Activated naive CD4-positive, alpha-beta T cell treated with anti-CD3 and anti-CD28 coated beads for 36 hours (primary cell): ENCODE data around the gene MAP4K3. TPM values are rescaled to one million over a fixed set of nuclear protein-coding genes. Genes with fewer than 3 reads are reported as not detected.
"Not testable (repeated sequence)": the region's sequence is repeated elsewhere in the genome, so short reads cannot be mapped to it uniquely, and the experiment has no call there.

Experiments used
- CTCF ChIA-PET: fragments of 350-600 bp; sonication (Branson Sonifier 250); formaldehyde crosslinking; loops from one replicate; lab custom pipeline; 2021; ENCODE audit warnings: antibody characterized with exemption; lab: Charles Lee
- DNase-seq: peaks from one replicate; pipeline ENCODE4 v3.0.0-alpha.2; 2020
- H3K27ac Mint-ChIP-seq: one replicate; pipeline ENCODE4 v1.8.0; 2021; ENCODE audit warnings: mild to moderate bottlenecking, mixed read lengths
- H3K27me3 Mint-ChIP-seq: one replicate; pipeline ENCODE4 v1.8.0; 2021; ENCODE audit warnings: low read depth, mixed read lengths
- H3K36me3 Mint-ChIP-seq: one replicate; pipeline ENCODE4 v1.8.0; 2021; ENCODE audit warnings: low read depth, mixed read lengths
- H3K4me1 Mint-ChIP-seq: one replicate; pipeline ENCODE4 v1.8.0; 2021; ENCODE audit warnings: low read depth, mixed read lengths
- H3K4me3 Mint-ChIP-seq: one replicate; pipeline ENCODE4 v1.8.0; 2021; ENCODE audit warnings: mild to moderate bottlenecking, moderate library complexity, mixed read lengths
- H3K9me3 Mint-ChIP-seq: one replicate; pipeline ENCODE4 v1.8.0; 2021; ENCODE audit warnings: mixed read lengths
- intact Hi-C: fragments of 100-400 bp; cut with micrococcal nuclease; formaldehyde crosslinking; loops from one replicate; pipeline ENCODE4 v1.15.1; 2023
- total RNA-seq, 2 experiments: library from RNA; stranded (reverse); gene quantifications; one replicate each; pipeline ENCODE4 v1.2.3, GENCODE V29; 2021

MAP4K3 gene
- total RNA-seq, 2 experiments from 2014 or later, result 10.6 to 12.0 TPM

DNA sequence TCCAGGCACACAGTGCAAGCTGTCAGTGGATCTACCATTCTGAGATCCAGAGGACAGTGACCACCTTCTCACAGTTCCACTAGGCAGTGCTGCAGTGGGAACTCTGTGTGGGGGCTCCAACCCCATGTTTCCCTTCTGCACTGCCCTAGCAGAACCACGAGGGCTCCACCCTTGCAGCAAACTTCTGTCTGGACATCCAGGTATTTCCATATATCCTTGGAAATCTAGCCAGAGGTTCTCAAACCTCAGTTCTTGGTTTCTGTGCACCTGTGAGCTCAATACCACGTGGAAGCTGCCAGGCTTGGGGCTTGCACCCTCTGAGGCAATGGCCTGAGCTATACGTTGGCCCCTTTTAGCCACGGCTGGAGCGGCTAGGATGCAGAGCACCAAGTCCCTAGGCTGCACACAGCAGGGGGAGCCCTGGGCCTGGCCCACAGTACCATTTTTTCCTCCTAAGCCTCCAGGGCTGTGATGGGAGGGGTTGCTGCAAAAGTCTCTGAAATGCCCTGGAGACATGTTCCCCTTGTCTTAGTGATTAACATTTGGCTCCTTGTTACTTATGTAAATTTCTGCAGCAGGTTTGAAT, 77.5 kb downstream of the MAP4K3 start:
- Mint-ChIP-seq H3K4me1 (no peaks in the 10 kb centered on the region), H3K9me3 (peaks cover 23% of the 10 kb centered on the region), H3K4me3 (no peak overlapping the region), H3K27me3 (no peaks in the 10 kb centered on the region), H3K36me3 (peaks cover 29% of the 10 kb centered on the region), H3K27ac (no peak overlapping the region)
- DNase-seq, result no peak
- intact Hi-C loops, result no loop called here
- CTCF ChIA-PET, result no interaction called here

DNA sequence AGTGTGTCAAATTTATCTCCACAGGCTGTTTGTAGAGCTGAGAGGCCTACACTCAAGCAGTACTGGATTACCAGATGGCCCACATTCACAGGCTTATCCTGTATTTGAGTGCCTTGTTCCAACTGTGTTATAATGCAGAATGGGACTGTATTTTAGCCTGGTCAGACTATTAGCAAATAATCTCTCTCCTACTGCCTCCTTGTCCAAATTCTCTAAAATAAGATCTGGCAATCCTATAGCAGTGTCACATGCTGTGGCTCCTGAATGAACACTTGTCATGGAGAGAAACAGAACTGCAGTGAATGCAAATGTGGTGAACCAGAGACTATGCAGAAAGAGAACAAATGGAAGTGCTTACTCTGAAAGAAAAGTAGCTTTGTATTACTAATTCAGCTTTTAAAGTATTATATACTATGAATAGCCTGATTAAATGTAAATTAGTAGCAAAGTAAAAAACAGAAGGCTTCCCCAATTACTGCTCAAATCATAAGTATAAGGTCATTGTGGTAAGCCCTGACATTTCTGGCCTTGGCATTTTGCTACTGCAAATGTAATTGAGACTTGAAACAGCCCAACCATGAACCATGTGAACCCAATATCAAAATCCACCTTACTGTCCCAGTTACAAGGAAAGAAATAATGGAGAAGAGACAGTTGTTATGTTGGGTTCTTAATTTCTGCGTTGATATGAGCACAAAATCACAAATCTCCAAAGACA, 80.0 kb downstream of the MAP4K3 start:
- intact Hi-C loops, result no loop called here
- no peak for DNase-seq
- no peak overlapping the region for H3K4me3 Mint-ChIP-seq
- H3K27ac Mint-ChIP-seq, result no peak overlapping the region
- peaks cover 22% of the 10 kb centered on the region for H3K36me3 Mint-ChIP-seq
- no peaks in the 10 kb centered on the region for H3K4me1 Mint-ChIP-seq
- no peaks in the 10 kb centered on the region for H3K27me3 Mint-ChIP-seq
- H3K9me3 Mint-ChIP-seq, result peaks cover 18% of the 10 kb centered on the region
- CTCF ChIA-PET, result interaction anchor here (1.4 kb wide), 1 partner anchor 23 kb away, joined by 3 read pairs; no protein-coding TSS in a partner anchor

DNA sequence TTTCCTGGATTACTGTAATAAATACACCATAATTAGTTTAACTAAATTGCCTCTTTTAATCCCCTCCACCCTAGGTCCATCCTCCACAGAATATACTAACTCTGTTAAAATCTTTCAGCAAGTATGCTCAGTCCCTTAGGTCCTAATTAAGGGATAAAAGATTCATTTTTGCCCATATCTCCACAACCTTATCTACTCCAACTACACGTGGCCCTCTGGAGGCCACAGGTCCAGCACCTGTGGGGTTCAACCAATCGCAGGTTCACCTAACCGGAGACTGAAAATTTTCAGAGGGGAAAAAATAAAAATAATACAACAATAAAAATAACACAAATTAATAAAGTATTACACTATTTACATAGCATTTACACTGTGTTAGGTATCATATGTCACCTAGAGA, 86.4 kb downstream of the MAP4K3 start:
- CTCF ChIA-PET, result no interaction called here
- Mint-ChIP-seq H3K9me3 (no peaks in the 10 kb centered on the region), H3K27me3 (no peaks in the 10 kb centered on the region), H3K4me3 (no peak overlapping the region), H3K4me1 (no peaks in the 10 kb centered on the region), H3K36me3 (no peaks in the 10 kb centered on the region), H3K27ac (no peak overlapping the region)
- no peak for DNase-seq
- intact Hi-C loops, result no loop called here

DNA sequence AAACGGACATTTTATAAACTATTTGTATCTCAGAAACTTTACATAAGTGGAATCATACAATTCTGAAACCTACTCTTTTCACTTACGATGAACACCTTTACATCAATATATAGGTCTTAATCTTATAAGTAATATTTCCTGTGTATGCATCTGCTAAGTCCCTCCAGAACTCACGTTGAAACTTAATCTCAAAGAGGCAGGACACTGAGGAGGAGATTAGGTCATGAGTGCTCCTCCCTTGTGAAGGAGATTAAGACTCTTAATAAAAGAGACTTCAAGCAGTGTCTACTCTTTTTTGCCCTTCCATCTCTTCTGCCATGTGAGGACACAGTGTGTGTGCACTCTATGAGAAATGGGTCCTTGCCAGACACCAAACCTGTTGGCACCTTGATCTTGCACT, 98.6 kb downstream of the MAP4K3 start:
- DNase-seq, result no peak
- Mint-ChIP-seq H3K4me1 (no peaks in the 10 kb centered on the region), H3K36me3 (peaks cover 9% of the 10 kb centered on the region), H3K4me3 (no peak overlapping the region), H3K27me3 (no peaks in the 10 kb centered on the region), H3K27ac (no peak overlapping the region), H3K9me3 (no peaks in the 10 kb centered on the region)
- CTCF ChIA-PET, result no interaction called here
- intact Hi-C loops, result no loop called here

DNA sequence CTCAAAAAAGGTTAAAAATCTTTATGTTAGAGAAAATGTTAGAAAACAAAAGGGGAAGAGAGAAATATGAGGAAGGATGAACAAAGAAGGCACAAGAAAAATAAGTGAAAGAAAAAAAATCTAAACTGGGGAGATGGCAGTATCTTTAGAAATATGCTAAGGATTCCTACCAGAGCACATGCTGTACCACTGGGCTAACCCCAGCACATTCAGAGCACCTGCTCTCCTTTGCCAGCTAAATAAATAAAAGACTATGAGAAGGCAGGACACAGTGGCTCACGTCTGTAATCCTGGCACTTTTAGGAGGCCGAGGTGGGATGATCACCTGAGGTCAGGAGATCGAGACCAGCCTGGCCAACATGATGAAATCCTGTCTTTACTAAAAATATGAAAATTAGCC, 101.2 kb downstream of the MAP4K3 start:
- Mint-ChIP-seq H3K4me3 (no peak overlapping the region), H3K36me3 (peaks cover 7% of the 10 kb centered on the region), H3K9me3 (no peaks in the 10 kb centered on the region), H3K27ac (no peak overlapping the region), H3K4me1 (no peaks in the 10 kb centered on the region), H3K27me3 (no peaks in the 10 kb centered on the region)
- CTCF ChIA-PET, result no interaction called here
- no peak for DNase-seq
- intact Hi-C loops, result no loop called here

DNA sequence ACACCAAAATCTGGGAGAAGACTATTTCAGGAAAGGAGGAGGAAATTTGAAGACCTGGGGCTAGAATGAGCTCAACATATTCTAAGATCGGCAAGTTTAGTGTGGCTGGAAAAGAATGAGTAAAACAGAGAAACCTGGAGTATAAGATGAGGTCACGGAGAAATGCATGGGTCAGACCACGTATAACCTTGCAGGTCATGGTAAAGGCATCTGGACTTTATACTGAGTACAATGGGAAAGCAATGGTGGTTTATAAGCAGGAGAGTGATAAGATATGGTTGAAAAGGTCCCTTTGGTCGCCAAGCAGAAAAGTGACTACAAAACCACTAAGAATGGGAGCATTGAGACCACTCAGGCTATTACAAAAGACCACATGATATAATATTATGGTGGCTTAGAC, 102.1 kb downstream of the MAP4K3 start:
- no peak overlapping the region for H3K4me3 Mint-ChIP-seq
- intact Hi-C loops, result no loop called here
- H3K4me1 Mint-ChIP-seq, result no peaks in the 10 kb centered on the region
- peaks cover 3% of the 10 kb centered on the region for H3K36me3 Mint-ChIP-seq
- H3K27me3 Mint-ChIP-seq, result no peaks in the 10 kb centered on the region
- CTCF ChIA-PET, result no interaction called here
- no peaks in the 10 kb centered on the region for H3K9me3 Mint-ChIP-seq
- no peak for DNase-seq
- H3K27ac Mint-ChIP-seq, result no peak overlapping the region

DNA sequence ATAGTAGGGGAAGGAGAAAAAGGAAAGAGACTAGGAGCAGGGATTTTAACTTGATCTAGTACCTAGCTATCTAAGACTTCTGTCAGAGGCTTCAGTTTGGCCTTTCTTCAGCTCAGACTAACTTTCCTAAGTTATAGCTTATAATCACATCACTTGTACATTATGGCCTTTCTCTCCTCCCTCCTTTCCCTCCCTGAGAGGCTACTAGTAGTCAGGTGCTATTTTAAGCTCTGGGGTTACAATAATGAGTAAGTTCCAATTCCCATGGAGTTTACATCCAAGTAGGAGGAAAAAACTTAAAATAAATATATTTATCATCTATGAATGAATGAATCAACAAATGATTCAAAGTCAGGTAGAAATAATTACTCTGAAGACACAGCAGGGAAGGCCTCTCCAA, 102.6 kb downstream of the MAP4K3 start:
- Mint-ChIP-seq H3K4me3 (no peak overlapping the region), H3K36me3 (peaks cover 3% of the 10 kb centered on the region), H3K9me3 (no peaks in the 10 kb centered on the region), H3K4me1 (no peaks in the 10 kb centered on the region), H3K27me3 (no peaks in the 10 kb centered on the region), H3K27ac (no peak overlapping the region)
- intact Hi-C loops, result no loop called here
- CTCF ChIA-PET, result no interaction called here
- DNase-seq, result no peak

DNA sequence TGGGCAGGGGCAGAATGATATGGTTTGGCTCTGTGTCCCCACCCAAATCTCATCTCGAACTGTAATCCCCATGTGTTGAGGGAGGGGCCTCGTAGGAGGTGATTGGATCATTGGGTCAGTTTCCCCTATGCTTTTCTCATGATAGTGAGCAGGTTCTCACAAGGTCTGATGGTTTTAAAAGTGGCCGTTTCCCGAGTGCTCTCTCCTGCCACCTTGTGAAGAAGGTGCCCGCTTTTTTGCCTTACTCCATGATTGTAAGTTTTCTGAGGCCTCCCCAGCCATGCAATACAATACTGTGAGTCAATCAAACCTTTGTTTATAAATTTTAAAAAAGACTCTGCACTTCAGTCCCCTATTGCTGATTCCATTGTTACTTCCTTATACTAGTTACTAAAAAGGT, 110.4 kb downstream of the MAP4K3 start:
- DNase-seq, result no peak
- H3K4me3 Mint-ChIP-seq, result no peak overlapping the region
- intact Hi-C loops, result no loop called here
- H3K9me3 Mint-ChIP-seq, result no peaks in the 10 kb centered on the region
- H3K27ac Mint-ChIP-seq, result no peak overlapping the region
- no peaks in the 10 kb centered on the region for H3K4me1 Mint-ChIP-seq
- CTCF ChIA-PET, result no interaction called here
- H3K27me3 Mint-ChIP-seq, result no peaks in the 10 kb centered on the region
- H3K36me3 Mint-ChIP-seq, result peaks cover 11% of the 10 kb centered on the region

DNA sequence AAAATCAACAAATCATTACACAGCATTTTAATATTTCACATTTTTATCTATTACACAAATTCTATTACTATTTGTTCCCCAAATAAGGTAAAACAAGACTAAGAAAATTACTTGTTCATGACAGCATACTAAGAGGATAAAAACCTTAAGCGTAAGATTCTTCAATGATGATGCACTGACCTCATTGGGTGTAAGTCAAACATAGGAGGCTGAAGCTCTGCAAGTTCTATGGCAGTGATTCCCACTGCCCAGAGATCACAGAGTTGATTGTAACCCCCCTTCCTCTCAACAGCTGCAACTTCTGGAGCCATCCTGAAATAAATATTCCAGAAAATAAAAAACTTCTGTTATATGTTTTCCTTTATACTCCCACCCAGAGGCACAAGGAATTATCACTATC, 111.1 kb downstream of the MAP4K3 start:
- Mint-ChIP-seq H3K4me3 (no peak overlapping the region), H3K27me3 (no peaks in the 10 kb centered on the region), H3K4me1 (no peaks in the 10 kb centered on the region), H3K36me3 (peaks cover 11% of the 10 kb centered on the region), H3K9me3 (no peaks in the 10 kb centered on the region), H3K27ac (no peak overlapping the region)
- no peak for DNase-seq
- intact Hi-C loops, result no loop called here
- CTCF ChIA-PET, result no interaction called here

DNA sequence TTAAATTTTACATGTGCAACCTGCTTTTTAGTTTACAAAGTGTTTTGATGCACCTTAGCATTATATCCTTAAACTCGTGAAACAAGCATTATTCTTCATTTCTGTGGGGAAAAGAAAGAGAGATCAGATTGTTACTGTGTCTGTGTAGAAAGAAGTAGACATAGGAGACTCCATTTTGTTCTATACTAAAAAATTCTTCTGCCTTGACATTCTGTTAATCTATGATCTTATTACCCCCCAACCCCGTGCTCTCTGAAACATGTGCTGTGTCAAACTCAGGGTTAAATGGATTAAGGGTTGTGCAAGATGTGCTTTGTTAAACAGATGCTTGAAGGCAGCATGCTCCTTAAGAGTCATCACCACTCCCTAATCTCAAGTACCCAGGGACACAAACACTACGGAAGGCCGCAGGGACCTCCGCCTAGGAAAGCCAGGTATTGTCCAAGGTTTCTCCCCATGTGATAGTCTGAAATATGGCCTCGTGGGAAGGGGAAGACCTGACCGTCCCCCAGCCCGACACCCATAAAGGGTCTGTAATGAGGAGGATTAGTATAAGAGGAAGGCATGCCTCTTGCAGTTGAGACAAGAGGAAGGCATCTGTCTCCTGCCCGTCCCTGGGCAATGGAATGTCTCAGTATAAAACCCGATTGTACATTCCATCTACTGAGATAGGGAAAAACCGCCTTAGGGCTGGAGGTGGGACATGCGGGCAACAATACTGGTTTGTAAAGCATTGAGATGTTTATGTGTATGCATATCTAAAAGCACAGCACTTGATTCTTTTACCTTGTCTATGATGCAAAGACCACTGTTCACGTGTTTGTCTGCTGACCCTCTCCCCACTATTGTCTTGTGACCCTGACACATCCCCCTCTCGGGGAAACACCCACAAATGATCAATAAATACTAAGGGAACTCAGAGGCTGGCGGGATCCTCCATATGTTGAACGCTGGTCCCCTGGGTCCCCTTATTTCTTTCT, 115.7 kb downstream of the MAP4K3 start:
- H3K9me3 Mint-ChIP-seq, H3K4me1 Mint-ChIP-seq, H3K4me3 Mint-ChIP-seq, H3K27me3 Mint-ChIP-seq, DNase-seq, CTCF ChIA-PET, H3K36me3 Mint-ChIP-seq, H3K27ac Mint-ChIP-seq, intact Hi-C loops: not testable (repeated sequence)

DNA sequence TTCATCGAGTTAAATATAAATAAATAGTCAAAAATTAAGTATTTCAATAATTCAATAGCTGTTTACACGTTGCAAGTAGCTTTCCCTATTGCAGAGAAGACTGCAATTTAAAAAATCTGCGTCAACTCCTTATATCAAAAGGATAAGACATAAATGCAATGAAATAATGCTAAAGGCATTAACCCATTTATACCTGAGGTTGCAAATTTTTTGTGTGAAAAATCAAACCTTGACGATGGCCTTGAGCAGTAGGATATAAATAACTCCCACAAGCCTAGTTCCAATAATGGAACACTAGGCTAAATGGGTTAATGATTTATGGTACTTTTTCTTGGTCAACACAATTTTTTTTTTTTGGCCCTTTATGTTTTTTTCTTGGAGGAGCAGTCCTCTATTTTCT, 116.9 kb downstream of the MAP4K3 start:
- Mint-ChIP-seq H3K9me3 (no peaks in the 10 kb centered on the region), H3K27ac (no peak overlapping the region), H3K4me1 (no peaks in the 10 kb centered on the region), H3K27me3 (no peaks in the 10 kb centered on the region), H3K36me3 (no peaks in the 10 kb centered on the region), H3K4me3 (no peak overlapping the region)
- CTCF ChIA-PET, result interaction anchor here (0.6 kb wide), 1 partner anchor 28 kb away, joined by 4 read pairs; no protein-coding TSS in a partner anchor
- intact Hi-C loops, result no loop called here
- DNase-seq, result no peak

DNA sequence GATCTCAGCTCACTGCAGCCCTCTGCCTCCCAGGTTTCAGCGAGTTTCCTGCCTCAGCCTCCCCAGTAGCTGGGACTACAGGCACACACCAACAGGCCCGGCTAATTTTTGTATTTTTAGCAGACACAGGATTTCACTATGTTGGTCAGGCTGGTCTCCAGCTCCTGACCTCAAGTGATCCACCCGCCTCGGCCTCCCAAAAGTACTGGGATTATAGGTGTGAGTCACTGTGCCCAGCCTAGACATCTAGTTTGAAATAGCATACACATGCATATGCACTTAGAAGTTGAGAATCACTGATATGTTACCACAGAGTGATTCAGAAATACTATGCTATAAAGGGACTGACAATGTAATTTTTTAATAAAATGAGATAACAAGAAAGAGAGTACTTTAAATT, 123.5 kb downstream of the MAP4K3 start:
- Mint-ChIP-seq H3K4me3 (no peak overlapping the region), H3K4me1 (no peaks in the 10 kb centered on the region), H3K27ac (no peak overlapping the region), H3K36me3 (peaks cover 5% of the 10 kb centered on the region), H3K27me3 (no peaks in the 10 kb centered on the region), H3K9me3 (no peaks in the 10 kb centered on the region)
- intact Hi-C loops, result no loop called here
- CTCF ChIA-PET, result interaction anchor here (0.6 kb wide), 1 partner anchor 35 kb away, joined by 3 read pairs; no protein-coding TSS in a partner anchor
- DNase-seq, result no peak
